GM19455 (cell line): ENCODE measurements around the gene CPXM2.
A peak's percentile ranks its signal among the peaks of the same experiment; 100 is the strongest.

Experiments used
- ATAC-seq: cut with Tn5 transposase; IDR thresholded peaks from one replicate; pipeline ENCODE4 v1.9.1; 2021; ENCODE audit not compliant: unreplicated experiment

CPXM2 gene

DNA sequence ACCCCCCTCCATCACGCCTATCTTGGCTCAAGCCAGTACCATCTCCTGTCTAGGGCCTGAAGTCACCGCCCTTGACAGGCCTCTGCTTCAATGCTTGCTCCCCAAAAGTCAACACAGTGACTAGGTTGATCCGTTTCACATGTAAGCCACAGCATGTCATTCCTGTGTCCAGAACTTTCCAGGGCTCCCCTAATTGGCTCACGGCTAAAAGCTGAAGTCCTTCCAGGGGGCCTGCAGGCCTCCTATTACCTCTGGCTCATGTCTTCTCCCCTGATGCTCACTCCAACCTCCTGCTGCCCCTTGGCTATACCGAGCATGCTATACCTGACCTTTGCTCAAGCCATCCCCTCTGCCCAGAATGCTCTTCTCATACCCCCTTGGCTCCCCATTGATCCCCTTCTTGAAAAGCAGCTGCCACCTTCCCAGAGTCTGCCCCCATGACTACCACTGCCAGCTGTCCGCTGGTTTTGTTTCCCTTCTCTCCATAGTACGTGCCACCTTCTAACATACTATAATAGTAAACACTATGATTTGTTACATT is 39.1 kb downstream of the CPXM2 start:
- ATAC-seq, result no peak

DNA sequence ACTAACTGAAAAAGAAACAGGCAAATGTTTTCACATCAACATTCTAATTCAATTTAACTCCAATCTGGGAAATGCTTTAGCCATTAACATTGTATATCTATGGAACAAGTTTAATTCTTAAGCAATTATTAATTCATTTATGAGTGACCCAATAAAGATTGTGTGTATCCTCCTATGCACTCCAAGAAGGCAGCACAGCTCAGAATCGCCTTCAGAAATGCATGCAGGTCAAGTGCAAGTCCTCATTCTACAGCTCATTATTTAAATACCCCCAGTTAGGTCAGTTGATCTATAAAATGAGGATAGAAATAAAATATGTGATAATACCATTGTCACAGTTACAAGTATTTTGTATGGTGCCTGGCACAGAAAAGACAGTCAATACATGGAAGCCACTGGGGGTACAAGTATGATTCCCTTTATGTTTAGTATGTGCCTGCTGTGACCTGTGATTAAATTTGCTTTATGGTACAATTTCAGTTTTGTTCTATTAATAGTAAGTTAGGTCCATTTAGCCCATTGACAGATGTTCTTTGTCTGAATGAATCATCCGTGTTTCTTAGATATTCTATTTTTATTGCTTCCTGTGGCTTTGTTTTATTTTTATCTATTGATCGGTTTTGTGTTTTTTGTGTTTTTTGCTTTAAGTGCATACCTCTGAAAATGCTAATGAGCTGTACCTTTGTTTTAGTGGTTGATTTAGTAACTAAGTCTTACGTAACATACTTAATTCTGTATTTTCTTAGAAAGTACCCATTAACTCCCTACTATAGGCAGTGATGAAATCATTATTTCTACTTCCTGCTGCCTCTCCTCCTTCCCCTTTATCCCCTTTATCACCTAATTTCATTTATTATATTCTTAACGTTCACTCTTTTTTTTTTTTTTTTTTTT is 42.8 kb downstream of the CPXM2 start:
- ATAC-seq, result peak; percentile 81

DNA sequence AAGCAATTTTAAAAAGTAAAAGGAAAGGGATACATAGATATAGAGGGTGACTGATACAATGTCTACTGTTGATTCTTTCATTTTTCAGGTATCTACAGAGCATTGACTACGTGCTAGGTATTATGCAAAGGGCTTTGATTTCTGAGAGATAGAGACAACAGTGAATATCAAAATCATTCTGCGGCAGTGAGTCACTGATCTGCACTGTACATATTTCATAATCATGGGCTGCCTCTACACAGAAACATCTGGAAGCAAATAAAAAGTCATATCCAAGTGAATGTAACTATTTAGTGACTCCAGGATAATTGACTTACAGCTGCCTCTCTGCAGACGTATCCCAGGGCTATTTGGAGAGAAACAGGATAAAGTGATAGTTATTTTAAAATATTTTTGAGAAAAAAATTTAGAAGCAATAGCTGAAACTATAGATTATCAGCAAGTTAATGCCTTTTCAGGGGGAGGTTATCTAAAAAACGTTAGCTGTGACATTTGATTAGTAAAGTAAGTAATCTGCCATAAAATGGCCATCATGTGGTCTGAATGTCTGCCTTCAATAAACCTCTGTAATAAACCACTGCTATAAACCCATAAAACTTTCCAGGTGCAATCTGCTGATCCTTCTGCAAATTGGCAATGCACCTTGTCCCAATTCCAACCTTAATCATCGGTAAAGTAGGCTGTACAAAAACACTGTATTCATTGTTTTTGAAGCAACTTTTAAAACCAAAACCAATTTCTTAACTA is 43.7 kb downstream of the CPXM2 start:
- no peak for ATAC-seq

DNA sequence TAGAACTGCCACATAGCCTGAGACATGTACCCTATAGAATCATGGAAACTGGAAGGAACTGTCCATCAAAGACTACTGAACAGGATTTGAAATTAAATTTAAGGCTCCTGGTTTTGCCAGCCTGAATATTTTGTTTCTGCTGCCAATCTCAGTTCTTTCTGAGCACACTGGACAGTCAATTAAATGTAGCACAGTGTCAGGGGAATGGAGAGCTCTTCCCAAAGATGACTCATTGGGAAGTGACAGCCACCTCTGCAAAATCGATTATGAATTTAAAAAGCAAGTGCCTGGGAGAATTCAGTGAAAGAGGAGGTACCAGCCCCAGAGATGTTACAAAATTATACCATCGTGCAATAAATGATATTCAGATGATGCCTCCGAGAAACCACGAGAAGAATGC is 47.8 kb downstream of the CPXM2 start:
- ATAC-seq, result no peak

DNA sequence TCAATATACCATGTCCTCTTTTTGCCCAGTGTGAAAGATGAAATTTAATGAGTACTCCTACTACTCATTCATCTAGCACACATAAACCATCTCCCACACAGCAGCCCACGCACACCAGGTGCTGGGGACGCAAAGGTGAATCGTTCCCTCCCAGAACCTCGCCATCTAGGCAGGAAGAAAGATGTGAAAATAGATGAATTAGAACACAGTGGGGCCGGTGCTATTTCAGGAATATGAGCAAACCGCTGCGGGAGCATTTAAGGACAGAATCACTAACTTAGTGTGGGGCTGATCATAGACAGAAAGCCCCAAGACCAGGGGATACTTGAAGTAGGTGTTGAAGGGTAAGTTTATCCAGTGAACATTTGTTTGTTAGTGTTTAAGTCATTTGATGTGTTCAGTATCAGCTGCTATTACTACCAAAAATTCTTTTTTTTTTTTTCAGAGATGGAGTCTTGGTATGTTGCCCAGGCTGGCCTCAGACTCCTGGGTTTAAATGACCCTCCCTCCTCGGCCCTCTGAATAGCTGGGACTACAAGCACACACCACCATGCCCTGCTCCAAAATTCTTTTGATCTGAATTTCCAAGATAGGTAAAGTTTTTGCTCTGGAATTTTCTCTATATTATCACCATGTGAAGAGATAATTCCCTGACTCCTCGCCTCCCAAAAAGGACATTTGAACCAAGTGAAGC is 48.8 kb downstream of the CPXM2 start:
- no peak for ATAC-seq

DNA sequence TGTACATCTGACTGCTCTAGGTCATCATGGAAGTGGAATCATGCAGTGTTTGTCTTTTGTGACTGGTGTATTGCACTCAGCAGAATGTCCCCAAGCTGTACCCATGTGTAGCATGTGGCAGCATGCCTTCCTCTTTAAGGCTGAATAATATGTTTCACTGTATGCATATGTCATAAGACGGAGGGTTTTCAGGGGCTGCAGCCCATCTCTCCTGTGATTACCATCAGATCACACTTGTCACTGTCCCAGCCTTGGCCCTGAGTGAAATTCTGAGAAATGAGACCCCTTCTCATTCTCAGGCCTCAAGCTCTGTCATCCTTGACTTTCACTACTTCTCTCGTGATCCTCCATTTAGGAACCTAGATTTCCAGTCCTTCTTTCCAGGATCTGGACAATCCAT is 50.0 kb downstream of the CPXM2 start:
- no peak for ATAC-seq

DNA sequence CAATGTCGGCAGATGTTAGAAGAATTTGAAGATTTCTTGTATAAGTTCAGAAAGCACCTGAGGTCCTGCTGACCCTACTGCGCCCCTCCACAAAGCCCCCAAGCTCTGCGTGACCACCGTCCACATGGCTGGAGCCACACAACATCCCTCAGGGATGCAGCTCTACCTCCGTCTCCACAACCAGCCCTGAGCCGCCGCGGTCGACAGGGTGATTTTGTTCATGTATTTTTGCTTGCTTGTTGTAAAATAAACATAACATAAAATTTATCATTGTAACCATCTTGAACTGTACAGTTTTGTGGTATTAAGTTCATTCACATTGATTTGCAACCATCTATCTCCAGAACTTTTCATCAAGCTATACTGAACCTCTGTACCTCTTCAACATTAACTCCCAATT is 50.5 kb downstream of the CPXM2 start:
- ATAC-seq, result no peak

DNA sequence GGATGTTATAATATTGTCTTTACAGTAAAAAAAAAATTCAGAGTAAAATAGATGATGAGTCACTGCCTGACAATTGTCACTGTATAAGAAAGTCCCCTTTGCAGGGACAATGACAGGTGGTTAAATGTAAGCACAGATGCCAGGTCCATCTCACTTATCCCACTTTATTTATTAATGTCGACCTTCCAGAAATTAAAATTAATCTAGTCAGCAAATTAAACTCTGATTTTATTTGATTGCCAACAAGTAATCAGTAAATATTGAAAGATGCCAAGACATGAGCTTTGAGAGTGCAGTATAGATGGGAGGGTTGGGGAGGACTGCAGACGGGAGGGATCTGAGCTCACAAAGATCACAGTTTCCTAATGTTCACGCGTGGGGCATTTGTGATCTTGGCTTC is 50.9 kb downstream of the CPXM2 start:
- no peak for ATAC-seq

DNA sequence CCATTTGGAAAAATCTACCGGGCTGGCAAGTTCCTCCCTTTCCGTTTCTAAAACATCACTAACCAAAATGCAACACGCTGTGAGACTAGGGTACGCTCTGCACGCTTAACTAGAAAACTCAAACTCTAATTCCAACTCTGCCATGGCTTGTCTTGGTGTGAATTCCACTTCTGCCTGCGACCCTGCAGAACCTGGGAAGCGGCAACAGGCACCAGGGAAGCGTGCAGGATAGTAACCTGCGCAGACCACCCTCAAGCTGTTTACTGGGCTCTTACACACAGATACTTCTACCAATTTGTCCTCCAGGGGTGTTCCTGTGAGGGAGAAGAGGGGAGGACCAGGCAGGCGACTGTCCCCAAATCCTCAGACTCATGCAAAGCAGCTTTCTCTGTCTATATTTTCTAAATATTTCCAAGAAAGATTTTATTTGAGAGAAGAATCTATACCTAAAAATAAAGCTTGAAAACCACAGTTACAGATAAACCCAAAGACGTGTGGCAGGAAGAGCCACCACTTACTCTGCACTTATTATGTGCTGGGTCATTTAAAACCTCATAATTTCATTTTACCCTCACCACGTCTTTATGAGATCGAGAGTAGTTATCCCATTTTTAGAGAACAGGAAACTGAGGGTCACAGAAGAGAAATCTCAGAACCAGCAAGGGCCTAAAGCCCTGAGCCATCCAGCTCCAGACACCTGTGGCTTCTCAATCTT is 52.9 kb downstream of the CPXM2 start:
- no peak for ATAC-seq

DNA sequence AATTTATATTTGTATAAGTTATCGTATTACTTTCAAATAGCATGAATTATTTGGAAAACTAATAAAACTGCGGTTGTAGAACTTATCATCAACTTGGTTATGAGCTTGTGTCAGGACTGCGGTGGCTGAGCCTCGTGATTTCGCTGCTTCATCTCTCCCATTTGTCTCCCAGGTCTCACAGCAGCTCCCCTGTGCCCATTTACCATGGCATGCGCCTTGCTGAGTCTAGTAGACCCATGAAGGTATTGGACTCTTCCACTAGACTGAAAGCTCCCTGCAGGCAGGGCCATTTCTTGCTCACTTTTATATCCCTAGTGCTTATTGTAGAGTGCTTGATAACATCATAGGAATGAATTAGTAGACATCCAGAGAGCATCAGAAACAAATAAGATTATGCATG is 53.9 kb downstream of the CPXM2 start:
- no peak for ATAC-seq

DNA sequence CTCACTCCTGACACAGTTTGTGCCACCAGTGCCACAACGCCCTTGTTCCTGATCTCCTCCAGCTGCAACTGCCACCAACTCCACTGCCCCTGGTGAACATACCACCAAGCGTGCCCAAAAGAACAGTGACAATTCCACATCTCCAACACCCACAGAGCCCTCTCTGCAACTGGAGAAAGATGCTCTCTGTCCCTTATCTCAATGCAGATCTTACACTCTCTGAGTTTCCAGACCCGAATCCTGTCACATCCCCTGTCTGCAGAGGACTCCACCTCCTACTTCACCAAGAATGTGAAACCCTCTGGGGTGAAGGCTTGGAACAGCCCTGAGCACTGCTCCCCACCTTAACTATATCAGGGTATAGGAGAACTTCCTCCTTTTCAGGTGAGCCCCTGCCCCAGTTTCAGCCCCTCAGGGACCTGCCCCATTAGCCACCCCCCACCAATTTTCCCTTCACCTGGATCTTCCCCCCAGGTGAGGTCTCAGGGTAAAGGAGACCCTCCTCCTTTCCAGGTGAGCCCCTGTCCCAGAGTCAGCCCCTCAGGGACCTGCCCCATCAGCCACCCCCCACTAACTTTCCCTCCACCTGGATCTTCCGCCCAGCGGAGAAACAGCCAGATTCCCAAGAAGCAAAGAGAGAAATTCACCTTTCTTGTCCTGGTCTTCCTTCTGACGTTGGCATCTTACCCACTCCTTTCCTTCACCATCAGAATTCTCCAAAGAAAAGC is 55.0 kb downstream of the CPXM2 start:
- ATAC-seq, result no peak

DNA sequence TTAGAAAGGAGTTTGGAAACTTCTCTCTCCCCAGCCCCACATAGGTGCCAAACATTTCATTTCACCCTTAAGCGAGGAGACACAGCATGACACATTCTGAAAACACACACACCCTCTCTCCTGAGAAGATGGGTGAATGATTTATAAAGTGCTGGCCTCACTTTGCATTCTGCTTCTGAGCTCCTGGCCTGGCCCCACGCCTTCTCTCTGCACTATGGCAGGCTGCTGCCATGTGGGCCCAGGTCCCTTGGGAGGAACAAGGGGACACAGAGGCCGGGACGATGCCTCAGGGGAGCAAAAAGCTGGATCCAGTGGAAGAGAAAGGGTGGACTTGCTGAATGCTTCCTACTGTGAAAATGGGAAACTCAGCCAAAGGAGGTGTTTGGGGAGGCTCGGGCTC is 56.0 kb downstream of the CPXM2 start:
- peak; percentile 73 for ATAC-seq

DNA sequence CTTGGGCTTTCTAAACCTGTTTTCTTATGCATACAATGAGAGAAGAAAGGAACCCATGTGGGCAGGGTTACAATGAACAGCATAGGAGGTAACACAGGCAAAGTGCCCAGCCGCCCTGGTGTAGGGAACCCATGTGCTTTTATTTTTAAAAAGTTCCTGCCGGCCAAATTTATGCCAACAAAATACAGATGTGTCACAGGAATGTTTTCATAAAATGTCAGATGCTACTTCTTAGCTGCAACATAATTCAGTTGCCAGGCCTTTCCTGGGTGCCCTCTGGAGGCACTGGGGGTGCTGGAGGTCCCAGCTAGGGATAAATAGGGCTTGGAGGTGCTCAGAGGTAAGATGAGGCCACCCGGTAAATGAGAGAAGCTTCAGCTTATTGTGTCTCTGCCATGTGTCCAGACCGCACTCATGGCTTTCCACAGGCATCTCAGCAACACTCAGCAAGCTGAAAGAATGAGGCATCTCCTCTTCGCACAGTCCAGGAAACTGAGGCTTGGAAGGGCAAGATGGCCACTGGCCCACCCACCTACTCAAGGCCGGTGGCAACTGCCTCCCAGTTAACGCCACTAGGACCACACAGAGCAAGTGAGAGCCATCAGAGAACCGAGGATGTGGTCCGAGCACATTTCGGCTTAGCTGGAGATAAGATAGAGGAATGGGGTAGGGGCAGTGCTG is 58.3 kb downstream of the CPXM2 start:
- no peak for ATAC-seq

DNA sequence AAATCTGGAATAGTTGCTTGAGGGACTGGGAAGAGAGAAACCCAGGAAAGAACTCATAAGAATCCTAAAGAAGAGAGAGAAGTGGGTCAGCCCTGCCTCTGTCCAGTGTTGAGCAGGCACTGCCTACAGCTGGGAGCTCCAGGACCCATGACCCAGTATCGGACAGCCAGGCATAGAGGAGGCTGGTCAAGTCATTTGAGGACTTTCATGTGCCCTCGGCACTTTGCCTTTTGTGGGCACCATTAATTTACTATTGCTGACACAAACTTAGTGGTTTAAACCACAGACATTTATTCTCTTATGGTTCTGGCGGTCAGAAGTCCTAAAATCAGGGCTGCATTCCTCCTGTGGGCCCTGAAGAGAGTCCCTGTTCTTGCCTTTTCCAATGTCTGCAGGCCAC is 60.3 kb downstream of the CPXM2 start:
- no peak for ATAC-seq

DNA sequence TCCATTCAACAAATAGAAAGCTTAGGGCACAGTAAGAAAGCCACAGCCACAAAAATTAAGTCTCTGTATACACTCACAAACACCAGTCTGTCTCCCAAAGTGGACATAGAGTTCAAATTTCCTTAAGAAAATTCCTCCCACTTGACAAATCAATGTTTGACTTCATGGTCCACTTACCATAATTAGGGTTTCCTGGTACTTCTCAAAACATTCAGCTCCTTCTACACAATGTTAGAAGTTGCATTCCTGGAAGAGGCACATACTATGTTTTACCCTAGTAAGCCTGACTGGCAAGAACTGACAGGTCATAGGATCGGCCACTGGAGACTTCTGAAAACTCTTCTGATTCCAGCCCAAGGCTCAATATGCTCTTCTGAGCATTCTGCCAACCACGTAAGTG is 70.5 kb downstream of the CPXM2 start:
- ATAC-seq, result no peak

DNA sequence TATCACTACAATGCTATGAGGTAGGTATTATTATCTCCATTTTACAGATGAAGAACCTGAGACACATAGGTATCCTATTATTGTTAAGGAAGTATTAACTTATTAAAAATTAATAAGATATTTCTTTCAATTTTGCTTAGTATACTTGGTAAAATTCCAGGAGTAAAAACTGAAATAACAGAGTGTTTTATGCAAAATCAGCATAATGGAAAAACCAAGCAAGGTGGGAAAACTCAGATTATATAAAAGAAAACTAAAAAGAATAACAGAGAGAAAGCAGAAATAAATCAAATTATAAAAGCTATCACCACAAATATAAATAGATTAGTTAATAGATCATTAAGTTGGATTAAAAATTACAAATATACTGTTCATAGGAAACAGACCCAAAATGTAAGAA is 82.0 kb downstream of the CPXM2 start:
- ATAC-seq, result no peak

DNA sequence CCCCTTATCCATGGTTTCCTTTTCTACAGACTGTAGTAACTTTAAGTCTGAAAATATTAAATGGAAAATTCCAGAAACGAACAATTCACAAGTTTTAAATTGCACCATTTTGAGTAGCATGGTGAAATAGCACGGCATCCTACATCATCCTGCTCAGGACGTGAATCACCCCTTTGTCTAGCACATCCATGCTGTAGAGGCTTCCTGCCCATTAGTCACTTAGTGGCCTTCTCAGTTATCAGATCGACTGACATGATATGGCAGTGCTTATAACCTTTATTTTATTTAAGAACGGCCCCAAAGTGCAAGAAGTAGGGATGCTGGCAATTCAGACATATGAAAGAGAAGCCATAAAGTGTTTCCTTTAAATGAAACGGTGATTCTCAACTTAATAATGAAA is 82.7 kb downstream of the CPXM2 start:
- no peak for ATAC-seq

DNA sequence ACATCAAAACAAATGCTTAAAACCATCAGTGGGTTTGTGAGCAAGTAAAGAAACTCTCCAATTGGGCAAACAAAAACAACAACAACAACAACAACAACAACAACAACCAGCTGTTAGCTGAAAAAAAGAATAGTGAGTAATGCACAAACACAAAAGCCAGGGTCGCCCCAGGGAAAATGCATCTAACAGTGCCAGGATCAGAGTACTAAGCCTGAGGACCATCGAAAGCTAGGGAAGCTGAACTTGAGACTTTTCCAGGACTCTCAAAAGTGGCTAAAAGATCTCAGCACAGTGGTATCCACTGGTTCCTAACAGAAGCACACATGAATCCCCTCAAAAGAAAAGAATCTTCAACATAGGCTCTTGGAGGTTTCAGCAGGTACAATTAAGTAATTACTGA is 83.3 kb downstream of the CPXM2 start:
- no peak for ATAC-seq

DNA sequence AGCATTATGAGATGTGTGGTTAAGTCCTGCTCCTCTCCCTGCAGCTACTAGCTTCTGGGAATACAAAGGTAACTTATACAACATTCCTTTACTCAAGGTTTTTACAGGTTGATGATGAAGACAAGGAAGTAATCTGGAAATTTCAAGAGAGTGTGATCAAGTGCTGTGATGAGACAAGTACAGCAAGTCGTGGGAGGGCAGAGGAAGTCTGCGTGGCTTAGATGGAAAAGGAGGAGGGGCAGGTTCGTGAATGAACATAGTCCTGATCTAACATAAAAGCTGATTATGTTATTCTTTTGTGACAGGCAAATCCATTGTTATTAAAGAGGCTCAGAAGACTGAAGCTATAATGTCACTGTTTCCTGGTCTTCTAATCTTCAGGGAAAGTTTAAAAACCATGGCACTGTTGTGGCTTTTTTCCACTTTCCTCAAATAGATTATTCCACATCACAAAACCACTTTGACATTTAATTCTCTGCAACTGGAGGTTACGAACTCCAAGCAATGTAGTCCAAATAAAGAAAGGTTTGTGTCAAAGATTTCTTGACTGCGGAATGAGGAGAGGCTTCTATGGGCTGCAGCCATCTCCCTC is 84.1 kb downstream of the CPXM2 start:
- no peak for ATAC-seq
